Activated T-cell treated with anti-CD3 and anti-CD28 coated beads, Interleukin-2, amount 50 U/mL, for 1 hour (primary cell): ENCODE results near the gene AS3MT.
A peak's percentile ranks its signal among the peaks of the same experiment; 100 is the strongest.
"Not testable (repeated sequence)": the region's sequence is repeated elsewhere in the genome, so short reads cannot be mapped to it uniquely, and the experiment has no call there.

Experiments
- DNase-seq: peaks from one replicate; pipeline ENCODE4 v3.0.0-alpha.2; 2020

The AS3MT gene

GRCh38 chr10:102869258-102870198, at the start of gene AS3MT:
Gene AS3MT (plus strand): TSS chr10:102869470. CDS start chr10:102869593, 123 bp downstream.
- peak; percentile 19 for DNase-seq

- DNase-seq, result not testable (repeated sequence)
Observed at GRCh38 chr10:102820008-102820407, 49.3 kb upstream of the AS3MT start.

GRCh38 chr10:102822222-102822621, 47.0 kb upstream of the AS3MT start:
- DNase-seq, result no peak

GRCh38 chr10:102824664-102825063, 44.6 kb upstream of the AS3MT start:
- no peak for DNase-seq

- DNase-seq, result no peak
Observed at GRCh38 chr10:102826148-102826796, 43.0 kb upstream of the AS3MT start.

GRCh38 chr10:102827597-102827975, 41.7 kb upstream of the AS3MT start:
- no peak for DNase-seq

GRCh38 chr10:102831322-102832071, 37.8 kb upstream of the AS3MT start:
- DNase-seq, result no peak

GRCh38 chr10:102832248-102832647, 37.0 kb upstream of the AS3MT start:
- no peak for DNase-seq

- no peak for DNase-seq
Observed at GRCh38 chr10:102832987-102833386, 36.3 kb upstream of the AS3MT start.

- DNase-seq, result no peak
Observed at GRCh38 chr10:102834143-102834542, 35.1 kb upstream of the AS3MT start.

GRCh38 chr10:102835007-102835482, 34.2 kb upstream of the AS3MT start:
- DNase-seq, result peak; percentile 72

GRCh38 chr10:102837230-102837721, 32.0 kb upstream of the AS3MT start, which contains the start of gene CYP17A1:
Gene CYP17A1 (minus strand): TSS chr10:102837413. CDS start chr10:102837361, 52 bp downstream.
- no peak for DNase-seq

GRCh38 chr10:102838276-102838927, 30.9 kb upstream of the AS3MT start:
- not testable (repeated sequence) for DNase-seq

- DNase-seq, result no peak
Observed at GRCh38 chr10:102841827-102842345, 27.4 kb upstream of the AS3MT start.

GRCh38 chr10:102843139-102843538, 26.1 kb upstream of the AS3MT start:
- DNase-seq, result not testable (repeated sequence)

GRCh38 chr10:102844190-102844776, 25.0 kb upstream of the AS3MT start:
- not testable (repeated sequence) for DNase-seq

GRCh38 chr10:102845352-102845902, 23.8 kb upstream of the AS3MT start:
- no peak for DNase-seq

GRCh38 chr10:102850025-102850518, 19.2 kb upstream of the AS3MT start:
- no peak for DNase-seq

- DNase-seq, result not testable (repeated sequence)
Observed at GRCh38 chr10:102853237-102853636, 16.0 kb upstream of the AS3MT start.

GRCh38 chr10:102855731-102856436, 13.4 kb upstream of the AS3MT start:
- DNase-seq, result not testable (repeated sequence)
